Measurements from ENCODE around the gene CD44.
"Not testable (repeated sequence)": the region's sequence is repeated elsewhere in the genome, so short reads cannot be mapped to it uniquely, and the experiment has no call there.

Gene CD44

GRCh38 chr11:35138943-35139721 is at the start of gene CD44:
Gene CD44 (plus strand): TSS chr11:35139171. CDS start chr11:35139304, 133 bp downstream.
- Histone ChIP-seq H2AFZ (ENCODE audit: low read depth, low read length, severe bottlenecking) (no peak within 1 kb of the TSS), H3K9me3 (ENCODE audit: insufficient read depth, low read length) (no peaks in the 10 kb centered on the region), H3K9me2 (replicated peaks; ENCODE audit: insufficient read depth, low read length) (no peaks in the 10 kb centered on the region), H3K27ac (ENCODE audit: low read depth, low read length) (no peak within 1 kb of the TSS), H3K4me3 (ENCODE audit: insufficient read depth, low read length, poor library complexity, severe bottlenecking) (no peak within 1 kb of the TSS), H3F3A (ENCODE audit: insufficient read depth) (no peaks in the 10 kb centered on the region), H3K4me2 (ENCODE audit: low read depth, low read length, poor library complexity, severe bottlenecking) (peak within 1 kb of the TSS; percentile 11), H3K9ac (ENCODE audit: low read length) (no peak within 1 kb of the TSS; the same call in 1 of the 2 replicates), H3K36me3 (ENCODE audit: low read length) (no peaks in the 10 kb centered on the region), H3K79me2 (ENCODE audit: insufficient read depth, low read length) (no peaks in the 10 kb centered on the region), H3K27me3 (ENCODE audit: low read length) (no peaks in the 10 kb centered on the region), H4K20me1 (ENCODE audit: low read depth, low read length) (no peaks in the 10 kb centered on the region)
- TF ChIP-seq CTCF (IDR thresholded peaks at IDR 0.05; ENCODE audit: insufficient read depth, low read length, poor library complexity, severe bottlenecking): no peak
- no peak for TF ChIP-seq EZH2phosphoT487 (conservative IDR thresholded peaks at IDR 0.05; ENCODE audit: low read length)

- Histone ChIP-seq H3K9me2 (replicated peaks; ENCODE audit: insufficient read depth, low read length) (no peaks in the 10 kb centered on the region), H3K9me3 (ENCODE audit: insufficient read depth, low read length) (no peaks in the 10 kb centered on the region), H3F3A (ENCODE audit: insufficient read depth) (no peaks in the 10 kb centered on the region), H3K79me2 (ENCODE audit: insufficient read depth, low read length) (no peaks in the 10 kb centered on the region), H2AFZ (ENCODE audit: low read depth, low read length, severe bottlenecking) (no peak overlapping the region), H3K4me2 (ENCODE audit: low read depth, low read length, poor library complexity, severe bottlenecking) (peak overlapping the region; percentile 14), H3K4me3 (ENCODE audit: insufficient read depth, low read length, poor library complexity, severe bottlenecking) (no peak overlapping the region), H3K27ac (ENCODE audit: low read depth, low read length) (no peak overlapping the region), H3K9ac (ENCODE audit: low read length) (no peak overlapping the region), H3K27me3 (ENCODE audit: low read length) (no peaks in the 10 kb centered on the region), H3K36me3 (ENCODE audit: low read length) (no peaks in the 10 kb centered on the region), H4K20me1 (ENCODE audit: low read depth, low read length) (no peaks in the 10 kb centered on the region)
- TF ChIP-seq CTCF (IDR thresholded peaks at IDR 0.05; ENCODE audit: insufficient read depth, low read length, poor library complexity, severe bottlenecking): no peak
- no peak for TF ChIP-seq EZH2phosphoT487 (conservative IDR thresholded peaks at IDR 0.05; ENCODE audit: low read length)
Measured at GRCh38 chr11:35089666-35090065, 49.3 kb upstream of the CD44 start.

GRCh38 chr11:35090125-35090524 is 48.8 kb upstream of the CD44 start:
- Histone ChIP-seq H3F3A (ENCODE audit: insufficient read depth) (no peaks in the 10 kb centered on the region), H3K9ac (ENCODE audit: low read length) (no peak overlapping the region), H3K9me3 (ENCODE audit: insufficient read depth, low read length) (no peaks in the 10 kb centered on the region), H3K9me2 (replicated peaks; ENCODE audit: insufficient read depth, low read length) (no peaks in the 10 kb centered on the region), H3K4me3 (ENCODE audit: insufficient read depth, low read length, poor library complexity, severe bottlenecking) (no peak overlapping the region), H3K36me3 (ENCODE audit: low read length) (no peaks in the 10 kb centered on the region), H3K79me2 (ENCODE audit: insufficient read depth, low read length) (no peaks in the 10 kb centered on the region), H3K27ac (ENCODE audit: low read depth, low read length) (no peak overlapping the region), H3K27me3 (ENCODE audit: low read length) (no peaks in the 10 kb centered on the region), H3K4me2 (ENCODE audit: low read depth, low read length, poor library complexity, severe bottlenecking) (no peak overlapping the region), H2AFZ (ENCODE audit: low read depth, low read length, severe bottlenecking) (no peak overlapping the region), H4K20me1 (ENCODE audit: low read depth, low read length) (no peaks in the 10 kb centered on the region)
- TF ChIP-seq EZH2phosphoT487 (conservative IDR thresholded peaks at IDR 0.05; ENCODE audit: low read length) (no peak), CTCF (IDR thresholded peaks at IDR 0.05; ENCODE audit: insufficient read depth, low read length, poor library complexity, severe bottlenecking) (no peak)

- not testable (repeated sequence) for H3K27me3 ChIP-seq (ENCODE audit: low read length); H3F3A ChIP-seq (ENCODE audit: insufficient read depth); H3K27ac ChIP-seq (ENCODE audit: low read depth, low read length); H3K9me2 ChIP-seq (replicated peaks; ENCODE audit: insufficient read depth, low read length); H3K79me2 ChIP-seq (ENCODE audit: insufficient read depth, low read length); H3K9ac ChIP-seq (ENCODE audit: low read length); H3K4me3 ChIP-seq (ENCODE audit: insufficient read depth, low read length, poor library complexity, severe bottlenecking); H4K20me1 ChIP-seq (ENCODE audit: low read depth, low read length); H3K9me3 ChIP-seq (ENCODE audit: insufficient read depth, low read length); H3K4me2 ChIP-seq (ENCODE audit: low read depth, low read length, poor library complexity, severe bottlenecking); H3K36me3 ChIP-seq (ENCODE audit: low read length); H2AFZ ChIP-seq (ENCODE audit: low read depth, low read length, severe bottlenecking)
Measured at GRCh38 chr11:35090991-35091390, 48.0 kb upstream of the CD44 start.

All from SU-DHL-6 (cell line).